Calu3 (cell line): ENCODE measurements around the gene ITPR1. TPM values are rescaled to one million over a fixed set of nuclear protein-coding genes. Genes with fewer than 3 reads are reported as not detected.

ENCODE experiments used
- BruUV-seq: library from RNA; stranded (reverse); fragments of 400-500 nt; replicated peaks from 2 replicates; lab custom pipeline; 2021; lab: Mats Ljungman, UMichigan
- CTCF ChIA-PET: fragments of 300-600 bp; sonication (Branson Sonifier 250); formaldehyde crosslinking; loops from one replicate; lab custom pipeline; 2022; ENCODE audit warnings: antibody characterized with exemption; lab: Charles Lee
- DNase-seq: peaks from one replicate; pipeline ENCODE4 v3.0.0; 2022
- H3K27ac Mint-ChIP-seq: one replicate; pipeline ENCODE4 v1.8.0; 2022; ENCODE audit warnings: mixed read lengths; ENCODE audit not compliant: unreplicated experiment
- H3K27me3 Mint-ChIP-seq: one replicate; pipeline ENCODE4 v1.8.0; 2022; ENCODE audit warnings: mixed read lengths; ENCODE audit not compliant: unreplicated experiment
- H3K36me3 Mint-ChIP-seq: one replicate; pipeline ENCODE4 v1.8.0; 2022; ENCODE audit warnings: mild to moderate bottlenecking, moderate library complexity, mixed read lengths; ENCODE audit not compliant: insufficient read depth, unreplicated experiment
- H3K4me1 Mint-ChIP-seq: one replicate; pipeline ENCODE4 v1.8.0; 2022; ENCODE audit warnings: mild to moderate bottlenecking, low read depth, mixed read lengths; ENCODE audit not compliant: unreplicated experiment
- H3K4me3 Mint-ChIP-seq: one replicate; pipeline ENCODE4 v1.8.0; 2022; ENCODE audit warnings: mild to moderate bottlenecking, low read depth, moderate library complexity, mixed read lengths; ENCODE audit not compliant: unreplicated experiment
- H3K9me3 Mint-ChIP-seq: one replicate; pipeline ENCODE4 v1.8.0; 2022; ENCODE audit warnings: low read depth, mixed read lengths; ENCODE audit not compliant: unreplicated experiment
- intact Hi-C: fragments of 100-400 bp; cut with micrococcal nuclease; formaldehyde crosslinking; loops from one replicate; pipeline ENCODE4 v1.10.0; 2022; ENCODE audit not compliant: unreplicated experiment
- total RNA-seq: library from RNA; stranded (reverse); gene quantifications from 2 replicates; pipeline ENCODE4 v1.2.3, GENCODE V29; 2022
- TF ChIP-seq, protein P1 (sequence below): fragments of 200-600 bp; IDR thresholded peaks from one replicate; pipeline ENCODE4 v1.8.0; 2022; ENCODE audit warnings: antibody characterized with exemption; ENCODE audit not compliant: unreplicated experiment

The ITPR1 gene
- total RNA-seq, 1 experiment from 2014 or later = 4.2 TPM

DNA sequence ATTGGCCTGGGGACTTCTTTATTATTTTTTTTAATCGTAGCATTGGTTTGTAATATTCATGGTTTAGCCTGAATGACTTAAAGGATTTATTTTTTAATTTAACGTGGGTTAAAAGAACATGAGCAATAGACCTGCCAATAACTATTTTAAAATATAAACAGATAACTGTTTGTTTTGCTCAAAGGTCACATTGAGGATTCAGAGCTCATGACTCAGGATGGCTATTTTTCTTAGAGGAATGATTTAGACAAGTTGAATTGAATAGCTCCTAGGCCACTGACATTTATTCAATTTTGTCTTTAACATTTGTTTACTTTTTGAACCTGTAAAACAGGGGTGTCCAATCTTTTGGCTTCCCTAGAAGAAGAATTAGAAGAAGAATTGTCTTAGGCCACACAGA lies 68.5 kb downstream of the ITPR1 start:
- intact Hi-C loops = no loop called here
- H3K9me3 Mint-ChIP-seq = no peaks in the 10 kb centered on the region
- H3K4me1 Mint-ChIP-seq = no peaks in the 10 kb centered on the region
- TF ChIP-seq, protein P1, sequence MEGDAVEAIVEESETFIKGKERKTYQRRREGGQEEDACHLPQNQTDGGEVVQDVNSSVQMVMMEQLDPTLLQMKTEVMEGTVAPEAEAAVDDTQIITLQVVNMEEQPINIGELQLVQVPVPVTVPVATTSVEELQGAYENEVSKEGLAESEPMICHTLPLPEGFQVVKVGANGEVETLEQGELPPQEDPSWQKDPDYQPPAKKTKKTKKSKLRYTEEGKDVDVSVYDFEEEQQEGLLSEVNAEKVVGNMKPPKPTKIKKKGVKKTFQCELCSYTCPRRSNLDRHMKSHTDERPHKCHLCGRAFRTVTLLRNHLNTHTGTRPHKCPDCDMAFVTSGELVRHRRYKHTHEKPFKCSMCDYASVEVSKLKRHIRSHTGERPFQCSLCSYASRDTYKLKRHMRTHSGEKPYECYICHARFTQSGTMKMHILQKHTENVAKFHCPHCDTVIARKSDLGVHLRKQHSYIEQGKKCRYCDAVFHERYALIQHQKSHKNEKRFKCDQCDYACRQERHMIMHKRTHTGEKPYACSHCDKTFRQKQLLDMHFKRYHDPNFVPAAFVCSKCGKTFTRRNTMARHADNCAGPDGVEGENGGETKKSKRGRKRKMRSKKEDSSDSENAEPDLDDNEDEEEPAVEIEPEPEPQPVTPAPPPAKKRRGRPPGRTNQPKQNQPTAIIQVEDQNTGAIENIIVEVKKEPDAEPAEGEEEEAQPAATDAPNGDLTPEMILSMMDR = no peak
- no peak overlapping the region for H3K4me3 Mint-ChIP-seq
- no peak for DNase-seq
- H3K27me3 Mint-ChIP-seq = no peaks in the 10 kb centered on the region
- no TSS peak for BruUV-seq
- H3K27ac Mint-ChIP-seq = no peak overlapping the region
- CTCF ChIA-PET = no interaction called here
- H3K36me3 Mint-ChIP-seq = no peaks in the 10 kb centered on the region

DNA sequence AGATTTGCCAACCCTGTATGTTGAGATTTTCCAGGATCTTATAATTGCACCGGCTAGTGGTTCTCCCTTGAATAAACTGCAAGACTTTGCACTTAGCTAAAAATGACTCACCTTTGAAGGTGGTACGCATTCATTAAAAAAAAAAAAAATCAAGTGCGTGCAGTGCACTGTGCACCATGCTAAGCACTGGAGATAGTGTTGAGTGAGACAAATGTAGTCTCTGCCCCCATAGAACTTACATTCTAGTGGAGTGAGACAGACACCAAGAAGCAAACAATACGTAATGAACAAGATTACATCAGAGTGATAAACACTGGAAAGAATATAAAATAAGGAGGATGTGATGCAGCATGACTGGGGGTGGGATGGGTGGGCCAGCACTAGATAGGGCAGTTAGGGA lies 69.4 kb downstream of the ITPR1 start:
- Mint-ChIP-seq H3K9me3 (no peaks in the 10 kb centered on the region), H3K27ac (no peak overlapping the region), H3K27me3 (no peaks in the 10 kb centered on the region), H3K4me3 (no peak overlapping the region), H3K36me3 (no peaks in the 10 kb centered on the region), H3K4me1 (no peaks in the 10 kb centered on the region)
- DNase-seq = no peak
- TF ChIP-seq, protein P1 = no peak
- BruUV-seq = no TSS peak
- CTCF ChIA-PET = no interaction called here
- intact Hi-C loops = no loop called here

DNA sequence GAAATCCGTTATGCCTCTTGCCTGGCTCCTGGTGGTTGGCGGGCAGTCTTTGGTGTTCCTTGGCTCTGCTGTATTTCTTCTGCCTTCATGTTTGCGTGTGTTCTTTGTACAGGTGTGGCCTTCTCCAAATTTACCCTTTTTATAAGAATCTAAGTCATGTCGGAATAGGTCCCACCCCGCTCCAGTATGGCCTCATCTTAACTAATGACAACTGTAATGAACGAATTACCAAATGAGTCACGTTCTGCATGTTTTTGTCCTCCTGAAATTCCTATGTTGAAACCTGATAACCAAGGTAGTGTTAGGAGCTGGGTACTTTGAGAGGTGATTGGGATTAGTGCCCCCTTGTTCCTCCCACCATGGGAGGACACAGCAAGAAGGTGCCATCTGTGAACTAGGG lies 71.1 kb downstream of the ITPR1 start:
- H3K27me3 Mint-ChIP-seq = no peaks in the 10 kb centered on the region
- BruUV-seq = no TSS peak
- no peak for DNase-seq
- H3K27ac Mint-ChIP-seq = no peak overlapping the region
- H3K4me3 Mint-ChIP-seq = no peak overlapping the region
- TF ChIP-seq, protein P1 = no peak
- CTCF ChIA-PET = no interaction called here
- no peaks in the 10 kb centered on the region for H3K36me3 Mint-ChIP-seq
- H3K9me3 Mint-ChIP-seq = no peaks in the 10 kb centered on the region
- intact Hi-C loops = no loop called here
- no peaks in the 10 kb centered on the region for H3K4me1 Mint-ChIP-seq

DNA sequence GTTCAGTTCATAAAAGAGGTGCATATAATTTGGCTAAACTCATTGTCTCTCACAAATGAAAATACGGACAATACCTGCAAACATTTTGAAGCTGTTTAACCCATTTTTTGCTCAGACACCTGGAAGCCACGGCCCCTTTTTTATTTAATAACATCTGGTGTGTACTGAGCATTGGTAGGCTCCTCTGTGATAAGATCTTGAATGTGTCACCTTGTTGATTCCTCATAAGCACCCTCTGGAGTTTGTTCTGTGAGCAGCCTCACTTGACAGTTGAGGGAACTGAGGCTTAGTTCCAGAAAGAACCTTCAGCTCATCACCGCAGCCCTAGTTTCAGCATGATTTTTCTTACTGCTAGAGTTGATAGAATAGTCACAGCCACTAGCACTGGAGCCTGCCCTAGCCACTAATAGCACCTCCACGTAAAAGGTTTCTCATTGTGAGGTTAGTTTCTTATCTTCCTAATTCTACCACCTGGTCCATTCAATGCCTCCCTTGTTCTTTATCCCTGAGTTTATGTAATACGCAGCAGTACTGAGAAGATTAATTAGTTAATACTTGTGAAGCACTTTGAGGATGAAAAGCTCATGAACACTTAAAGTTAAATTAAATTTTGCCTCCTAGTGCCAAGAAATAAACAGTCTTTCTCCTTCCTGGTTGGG lies 71.9 kb downstream of the ITPR1 start:
- CTCF ChIA-PET = no interaction called here
- no peak for DNase-seq
- H3K9me3 Mint-ChIP-seq = no peaks in the 10 kb centered on the region
- intact Hi-C loops = no loop called here
- TF ChIP-seq, protein P1 = no peak
- H3K27me3 Mint-ChIP-seq = no peaks in the 10 kb centered on the region
- no peak overlapping the region for H3K4me3 Mint-ChIP-seq
- H3K36me3 Mint-ChIP-seq = no peaks in the 10 kb centered on the region
- BruUV-seq = no TSS peak
- H3K4me1 Mint-ChIP-seq = no peaks in the 10 kb centered on the region
- H3K27ac Mint-ChIP-seq = no peak overlapping the region
